Kidney epithelial cell (primary cell): ENCODE data around the gene BIRC3. TPM values are rescaled to one million over a fixed set of nuclear protein-coding genes. Genes with fewer than 3 reads are reported as not detected.

ENCODE experiments used
- DNase-seq: peaks from one replicate; pipeline ENCODE4 v3.0.0-alpha.2; 2010; ENCODE audit warnings: low read depth
- H3K27me3 ChIP-seq: 2 replicates; pipeline ENCODE4 v1.6.0; 2011; ENCODE audit warnings: low read length; ENCODE audit not compliant: control insufficient read depth, insufficient read depth
- H3K36me3 ChIP-seq: 2 replicates; pipeline ENCODE4 v1.5.1; 2011; ENCODE audit warnings: low read length; ENCODE audit not compliant: control insufficient read depth, insufficient read depth
- H3K4me3 ChIP-seq: 2 replicates; pipeline ENCODE4 v1.5.1; 2011; ENCODE audit warnings: low read depth, mild to moderate bottlenecking, control low read depth, low read length
- total RNA-seq: library from RNA; depleted of rRNA; stranded (reverse); fragments of >200 nt; gene quantifications from 2 replicates; pipeline ENCODE4 v1.2.3, GENCODE V29; 2015
- TF ChIP-seq, protein P1 (sequence below): IDR thresholded peaks from 2 replicates; pipeline ENCODE4 v1.5.1; 2011; ENCODE audit warnings: mild to moderate bottlenecking, moderate library complexity, low read length, control low read depth, inconsistent platforms; ENCODE audit not compliant: insufficient read depth, poor library complexity, severe bottlenecking

The BIRC3 gene
- total RNA-seq, 1 donor from 2014 or later, result 10.0 TPM

DNA sequence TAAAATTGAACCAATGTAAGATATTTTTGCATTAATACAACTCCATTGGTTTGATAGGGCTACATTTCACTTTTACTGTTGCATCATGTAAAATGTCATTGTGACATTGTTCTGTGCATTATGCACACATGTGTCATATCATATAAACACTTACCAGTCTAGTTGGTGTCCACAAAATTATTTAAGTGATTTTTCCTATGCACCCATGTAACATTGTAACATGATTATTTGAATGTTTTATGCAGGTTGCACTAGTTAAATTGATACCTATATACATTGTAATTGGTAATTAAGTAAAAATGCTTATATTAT is 9.6 kb upstream of the BIRC3 start:
- TF ChIP-seq, protein P1, sequence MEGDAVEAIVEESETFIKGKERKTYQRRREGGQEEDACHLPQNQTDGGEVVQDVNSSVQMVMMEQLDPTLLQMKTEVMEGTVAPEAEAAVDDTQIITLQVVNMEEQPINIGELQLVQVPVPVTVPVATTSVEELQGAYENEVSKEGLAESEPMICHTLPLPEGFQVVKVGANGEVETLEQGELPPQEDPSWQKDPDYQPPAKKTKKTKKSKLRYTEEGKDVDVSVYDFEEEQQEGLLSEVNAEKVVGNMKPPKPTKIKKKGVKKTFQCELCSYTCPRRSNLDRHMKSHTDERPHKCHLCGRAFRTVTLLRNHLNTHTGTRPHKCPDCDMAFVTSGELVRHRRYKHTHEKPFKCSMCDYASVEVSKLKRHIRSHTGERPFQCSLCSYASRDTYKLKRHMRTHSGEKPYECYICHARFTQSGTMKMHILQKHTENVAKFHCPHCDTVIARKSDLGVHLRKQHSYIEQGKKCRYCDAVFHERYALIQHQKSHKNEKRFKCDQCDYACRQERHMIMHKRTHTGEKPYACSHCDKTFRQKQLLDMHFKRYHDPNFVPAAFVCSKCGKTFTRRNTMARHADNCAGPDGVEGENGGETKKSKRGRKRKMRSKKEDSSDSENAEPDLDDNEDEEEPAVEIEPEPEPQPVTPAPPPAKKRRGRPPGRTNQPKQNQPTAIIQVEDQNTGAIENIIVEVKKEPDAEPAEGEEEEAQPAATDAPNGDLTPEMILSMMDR, result no peak
- no peaks in the 10 kb centered on the region for H3K36me3 ChIP-seq
- no peak for DNase-seq
- H3K4me3 ChIP-seq, result no peak overlapping the region
- no peaks in the 10 kb centered on the region for H3K27me3 ChIP-seq

DNA sequence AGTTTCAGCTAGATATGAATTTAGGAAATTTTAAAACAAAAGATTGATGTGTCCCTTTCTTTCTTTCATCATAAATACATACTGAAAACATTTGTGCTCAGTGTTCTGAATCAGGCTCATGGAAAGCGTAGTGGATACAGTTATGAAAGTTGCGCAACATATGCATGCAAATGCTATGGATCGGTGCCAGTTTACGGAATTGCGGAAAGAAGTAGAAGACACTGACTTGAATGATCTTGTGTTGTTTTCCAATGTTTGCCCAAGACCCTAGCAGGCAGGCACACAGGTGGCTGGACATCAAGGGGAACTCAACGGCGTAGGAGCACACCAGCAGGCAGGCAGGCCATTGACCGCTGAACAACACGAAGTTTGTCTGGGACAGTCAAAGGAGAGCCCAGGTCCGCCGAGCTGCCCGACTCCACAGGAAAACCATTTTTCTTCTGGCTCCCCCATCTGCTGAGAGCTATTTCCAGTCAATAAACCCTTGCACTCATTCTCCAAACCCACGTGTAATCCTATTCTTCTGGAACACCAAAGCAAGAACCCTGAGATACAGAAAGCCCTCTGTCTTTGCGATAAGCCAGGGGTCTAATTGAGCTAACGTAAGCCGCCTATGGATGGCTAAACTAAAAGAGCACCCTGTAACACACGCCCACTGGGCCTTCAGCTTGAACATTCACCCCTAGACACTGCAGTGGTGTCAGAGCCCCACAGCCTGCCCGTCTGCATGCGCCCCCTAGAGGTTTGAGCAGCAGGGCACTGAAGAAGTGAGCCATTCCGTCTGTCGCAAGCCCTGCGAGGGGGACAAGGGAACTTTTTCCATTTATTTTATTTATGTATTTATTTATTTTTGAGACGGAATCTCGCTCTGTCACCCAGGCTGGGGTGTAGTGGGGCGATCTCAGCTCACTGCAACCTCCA is 7.4 kb upstream of the BIRC3 start:
- TF ChIP-seq, protein P1, result peak; percentile 5
- Histone ChIP-seq H3K36me3 (no peaks in the 10 kb centered on the region), H3K4me3 (no peak overlapping the region), H3K27me3 (no peaks in the 10 kb centered on the region)
- DNase-seq, result no peak

DNA sequence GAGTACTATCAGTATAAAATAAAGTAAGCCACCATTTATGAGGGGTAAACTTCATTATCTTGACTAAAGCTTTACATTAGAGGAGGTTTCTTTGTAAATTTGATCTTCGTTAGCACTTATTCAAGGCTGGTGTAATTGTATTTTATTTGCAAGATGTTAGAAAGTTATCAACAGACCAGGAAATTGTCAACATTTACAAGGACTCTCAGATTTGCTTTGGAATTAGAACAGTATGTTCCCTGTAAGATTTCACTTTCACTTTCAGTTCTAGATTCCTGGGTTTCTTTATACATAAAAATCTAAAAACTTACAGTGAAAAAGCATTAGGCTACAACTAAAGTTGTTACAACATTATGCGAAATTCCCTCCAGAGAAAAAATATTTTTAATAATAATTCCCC is 4.6 kb upstream of the BIRC3 start:
- DNase-seq, result no peak
- Histone ChIP-seq H3K36me3 (no peaks in the 10 kb centered on the region), H3K4me3 (no peak overlapping the region), H3K27me3 (no peaks in the 10 kb centered on the region)
- TF ChIP-seq, protein P1, result no peak

DNA sequence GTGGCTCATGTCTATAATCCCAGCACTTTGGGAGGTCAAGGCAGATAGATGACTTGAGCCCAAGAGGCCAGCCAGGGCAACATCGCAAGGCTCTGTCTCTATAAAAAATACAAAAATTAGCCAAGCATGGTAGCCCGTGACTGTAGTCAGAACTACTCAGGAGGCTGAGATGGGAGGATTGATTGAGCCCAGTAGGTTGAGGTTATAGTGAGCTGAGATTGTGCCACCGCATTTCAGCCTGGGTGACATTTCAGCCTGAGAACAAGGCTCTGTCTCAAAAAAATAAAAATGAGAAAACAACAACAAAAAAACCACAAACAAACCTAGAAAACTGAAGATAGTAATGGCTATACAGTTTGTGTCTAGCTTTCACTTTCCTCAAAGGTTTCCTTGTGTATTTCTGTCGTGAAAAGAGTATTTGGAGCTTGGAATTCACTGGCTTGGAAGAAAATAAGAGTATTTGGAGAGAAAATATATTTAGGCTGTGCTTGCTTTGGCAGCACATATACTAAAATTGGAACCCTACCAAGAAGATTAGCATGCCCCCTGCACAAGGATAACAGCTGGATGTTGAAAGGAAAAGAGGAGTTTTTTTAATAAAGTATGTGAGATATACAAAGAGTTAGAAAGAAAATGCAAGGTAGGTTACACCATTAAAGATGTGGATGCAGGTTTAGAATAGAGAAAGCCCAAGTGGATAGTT is 3.9 kb upstream of the BIRC3 start:
- Histone ChIP-seq H3K36me3 (no peaks in the 10 kb centered on the region), H3K27me3 (no peaks in the 10 kb centered on the region), H3K4me3 (no peak overlapping the region)
- DNase-seq, result no peak
- TF ChIP-seq, protein P1, result no peak

DNA sequence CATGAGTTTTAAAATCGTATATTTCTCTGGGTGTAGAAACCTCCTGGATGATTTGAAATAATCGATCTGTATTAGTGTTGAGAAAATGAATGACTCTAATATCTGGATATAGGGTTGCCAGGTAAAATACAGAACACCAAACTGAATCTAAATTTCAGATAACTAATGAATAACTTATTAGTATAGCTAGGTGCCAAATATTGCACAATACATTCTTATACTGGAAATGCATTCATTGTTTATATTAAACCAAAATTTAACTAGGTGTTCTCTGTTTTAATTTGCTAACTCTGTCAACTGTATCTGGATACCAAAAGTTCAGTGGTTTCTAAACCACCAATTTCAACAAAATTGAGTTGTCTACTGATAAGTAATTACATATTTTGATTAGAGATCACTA is 2.5 kb upstream of the BIRC3 start:
- H3K36me3 ChIP-seq, result no peaks in the 10 kb centered on the region
- DNase-seq, result no peak
- H3K4me3 ChIP-seq, result no peak overlapping the region
- TF ChIP-seq, protein P1, result no peak
- H3K27me3 ChIP-seq, result no peaks in the 10 kb centered on the region
